Keratinocyte (primary cell): ENCODE data around the gene TCN2. TPM values are rescaled to one million over a fixed set of nuclear protein-coding genes. Genes with fewer than 3 reads are reported as not detected.

Source experiments
- DNase-seq: peaks from one replicate; pipeline ENCODE4 v3.0.0-alpha.2; 2011; ENCODE audit warnings: low read depth, missing footprints, low spot score
- FAIRE-seq: peaks from 2 replicates; lab custom pipeline; 2011; peaks lifted over from hg19 to GRCh38; lab: Jason Lieb, UNC
- H2AFZ ChIP-seq: 2 replicates; pipeline ENCODE4 v1.6.0; 2012; ENCODE audit warnings: low read length, control low read depth, inconsistent platforms; ENCODE audit not compliant: control insufficient read depth
- H3K27ac ChIP-seq: 2 replicates; pipeline ENCODE4 v1.5.1; 2011; ENCODE audit warnings: low read length; ENCODE audit not compliant: control insufficient read depth, insufficient read depth
- H3K27me3 ChIP-seq: 3 replicates; pipeline ENCODE4 v1.6.0; 2011; ENCODE audit warnings: low read length; ENCODE audit not compliant: control insufficient read depth, insufficient read depth; ENCODE audit errors: extremely low read depth
- H3K36me3 ChIP-seq, 2 experiments: 2 replicates in 1 of 2; 3 replicates in 1 of 2; pipeline ENCODE4 v1.5.1; 2011; ENCODE audit warnings: low read length in 2 of 2, mild to moderate bottlenecking in 1 of 2; ENCODE audit not compliant: control insufficient read depth in 2 of 2, insufficient read depth in 2 of 2; ENCODE audit errors: extremely low read depth in 1 of 2
- H3K4me1 ChIP-seq: 3 replicates; pipeline ENCODE4 v1.5.1; 2011; ENCODE audit warnings: low read length; ENCODE audit not compliant: control insufficient read depth, insufficient read depth; ENCODE audit errors: extremely low read depth
- H3K4me2 ChIP-seq: 3 replicates; pipeline ENCODE4 v1.6.0; 2011; ENCODE audit warnings: low read depth, low read length; ENCODE audit not compliant: control insufficient read depth, insufficient read depth; ENCODE audit errors: extremely low read depth
- H3K4me3 ChIP-seq, 3 experiments: fragments of 200-600 bp in 1 of 3; sonication (generic) in 1 of 3; 2 replicates in 2 of 3; 3 replicates in 1 of 3; pipeline ENCODE4 v1.5.1; 2011 to 2016; ENCODE audit warnings: low read length in 3 of 3, mild to moderate bottlenecking in 3 of 3, control low read depth in 2 of 3, inconsistent platforms in 1 of 3, low read depth in 1 of 3, mixed read lengths in 1 of 3, mixed run types in 1 of 3, moderate library complexity in 1 of 3; ENCODE audit not compliant: control insufficient read depth in 2 of 3, insufficient read depth in 2 of 3; ENCODE audit errors: extremely low read depth in 1 of 3
- H3K79me2 ChIP-seq: 2 replicates; pipeline ENCODE4 v1.6.0; 2012; ENCODE audit warnings: low read length; ENCODE audit not compliant: control insufficient read depth, insufficient read depth
- H3K9ac ChIP-seq: 3 replicates; pipeline ENCODE4 v1.6.0; 2011; ENCODE audit warnings: low read length; ENCODE audit not compliant: control insufficient read depth, insufficient read depth; ENCODE audit errors: extremely low read depth
- H3K9me1 ChIP-seq: 3 replicates; pipeline ENCODE4 v1.6.0; 2011; ENCODE audit warnings: low read length; ENCODE audit not compliant: control insufficient read depth, insufficient read depth; ENCODE audit errors: extremely low read depth
- H3K9me3 ChIP-seq: 2 replicates; pipeline ENCODE4 v1.5.1; 2012; ENCODE audit warnings: low read depth, low read length; ENCODE audit not compliant: control insufficient read depth
- H4K20me1 ChIP-seq: 3 replicates; pipeline ENCODE4 v1.6.0; 2011; ENCODE audit warnings: low read length; ENCODE audit not compliant: control insufficient read depth, insufficient read depth; ENCODE audit errors: extremely low read depth
- CTCF ChIP-seq, 3 experiments: IDR thresholded peaks in 1 of 3; conservative IDR thresholded peaks in 1 of 3; optimal IDR thresholded peaks in 1 of 3; 2 replicates in 2 of 3; 3 replicates in 1 of 3; pipeline versions ENCODE3 to v1.5.1; 2011; ENCODE audit warnings: low read length in 3 of 3, mild to moderate bottlenecking in 3 of 3, moderate library complexity in 2 of 3, control low read depth in 1 of 3, inconsistent platforms in 1 of 3; ENCODE audit not compliant: insufficient read depth in 2 of 3; ENCODE audit errors: extremely low read depth in 1 of 3
- EZH2 ChIP-seq: IDR thresholded peaks from one replicate; pipeline ENCODE4 v1.6.1; 2012; ENCODE audit warnings: inconsistent platforms, mild to moderate bottlenecking, low read length, moderate library complexity
- dilution Hi-C: fragments of 300-500 bp; cut with MboI; formaldehyde crosslinking; loops from one replicate; pipeline ENCODE4 v1.7.0; 2020; ENCODE audit warnings: low sequenced_read_pairs; ENCODE audit not compliant: extremely low pct_ligation_motif_present
- polyA plus RNA-seq, 5 experiments: library from polyadenylated mRNA; depleted of rRNA in 3 of 5; stranded (reverse) in 3 of 5; stranded (forward) in 1 of 5; unstranded in 1 of 5; fragments of >200 nt; gene quantifications; 1 replicate in 1 of 5; 2 replicates in 3 of 5; 3 replicates in 1 of 5; pipeline versions ENCODE4 v1.2.1 to v1.2.3, GENCODE V29; 2011 to 2012; ENCODE audit warnings: missing spikeins in 2 of 5, low read depth in 1 of 5, low replicate concordance in 1 of 5

TCN2 gene
- polyA plus RNA-seq, 1 donor (not counting 4 experiments of a cell fraction or from before 2014, with no cell fraction given): 0.88 TPM

- H3K27ac ChIP-seq: no peak overlapping the region
- no peak for TF ChIP-seq CTCF (optimal IDR thresholded peaks at IDR 0.05 in 1 of 3, IDR thresholded peaks at IDR 0.05 in 1 of 3, conservative IDR thresholded peaks at IDR 0.05 in 1 of 3; ENCODE audit: extremely low read depth in 1 of 3, insufficient read depth in 2 of 3, low read length in 3 of 3)
- TF ChIP-seq EZH2: no peak
- H3K9me1 ChIP-seq: no peaks in the 10 kb centered on the region
- dilution Hi-C loops: no loop called here
- DNase-seq: no peak
- FAIRE-seq: no peak
- no peaks in the 10 kb centered on the region for H4K20me1 ChIP-seq
- H2AFZ ChIP-seq: no peak overlapping the region
- no peaks in the 10 kb centered on the region for H3K9me3 ChIP-seq
- peaks cover 3% of the 10 kb centered on the region for H3K79me2 ChIP-seq
- no peak overlapping the region for H3K4me3 ChIP-seq
- H3K9ac ChIP-seq: no peak overlapping the region
- H3K4me2 ChIP-seq: no peak overlapping the region
- peaks cover 3% of the 10 kb centered on the region for H3K4me1 ChIP-seq
- H3K27me3 ChIP-seq: no peaks in the 10 kb centered on the region
- no peaks in the 10 kb centered on the region for H3K36me3 ChIP-seq
These were observed 36.3 kb downstream of the TCN2 start for GRCh38 chr22:30643055-30643875.

DNA sequence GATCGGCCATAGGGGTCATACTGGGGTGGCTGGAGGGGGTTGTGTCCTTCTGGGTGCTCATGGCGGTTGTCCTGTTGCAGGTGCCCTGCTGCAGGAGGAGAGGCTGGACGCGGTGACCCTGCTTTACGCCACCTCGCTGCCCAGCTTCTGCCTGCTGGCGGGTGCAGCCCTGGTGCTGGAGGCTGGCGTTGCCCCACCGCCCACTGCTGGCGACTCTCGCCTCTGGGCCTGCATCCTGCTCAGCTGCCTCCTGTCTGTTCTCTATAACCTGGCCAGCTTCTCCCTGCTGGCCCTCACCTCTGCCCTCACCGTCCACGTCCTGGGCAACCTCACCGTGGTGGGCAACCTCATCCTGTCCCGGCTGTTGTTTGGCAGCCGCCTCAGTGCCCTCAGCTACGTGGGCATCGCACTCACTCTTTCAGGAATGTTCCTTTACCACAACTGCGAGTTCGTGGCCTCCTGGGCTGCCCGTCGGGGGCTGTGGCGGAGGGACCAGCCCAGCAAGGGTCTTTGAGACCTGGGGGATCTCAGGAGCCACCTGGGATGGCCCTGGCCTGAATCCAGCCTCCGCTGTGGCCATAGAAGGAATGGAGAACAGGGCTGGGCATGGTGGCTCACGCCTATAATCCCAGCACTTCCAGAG lies 39.7 kb downstream of the TCN2 start:
- TF ChIP-seq EZH2: no peak
- TF ChIP-seq CTCF (optimal IDR thresholded peaks at IDR 0.05 in 1 of 3, IDR thresholded peaks at IDR 0.05 in 1 of 3, conservative IDR thresholded peaks at IDR 0.05 in 1 of 3; ENCODE audit: extremely low read depth in 1 of 3, insufficient read depth in 2 of 3, low read length in 3 of 3): no peak
- Histone ChIP-seq H3K9ac (no peak overlapping the region), H4K20me1 (no peaks in the 10 kb centered on the region), H3K79me2 (no peaks in the 10 kb centered on the region), H3K4me2 (no peak overlapping the region), H3K4me1 (peaks cover 9% of the 10 kb centered on the region), H2AFZ (no peak overlapping the region), H3K9me3 (no peaks in the 10 kb centered on the region), H3K27me3 (no peaks in the 10 kb centered on the region), H3K4me3 (no peak overlapping the region), H3K9me1 (no peaks in the 10 kb centered on the region), H3K27ac (no peak overlapping the region), H3K36me3 (peaks cover 0 to 2% of the 10 kb centered on the region in 2 experiments)
- DNase-seq: no peak
- FAIRE-seq: no peak
- dilution Hi-C loops: no loop called here
